ENCODE data around the gene FAM20C. TPM values are rescaled to one million over a fixed set of nuclear protein-coding genes. Genes with fewer than 3 reads are reported as not detected.
A peak's percentile ranks its signal among the peaks of the same experiment; 100 is the strongest.

FAM20C gene
- total RNA-seq, 1 donor from 2014 or later: 42.9 TPM

GRCh38 chr7:253581-254336, 61.4 kb downstream of the FAM20C start:
- no peak for TF ChIP-seq CTCF (IDR thresholded peaks at IDR 0.05)
- peaks cover 83% of the 10 kb centered on the region for H3K36me3 ChIP-seq
- H3K4me1 ChIP-seq: no peaks in the 10 kb centered on the region
- no peak for ATAC-seq
- no peak for DNase-seq
- H3K27ac ChIP-seq: no peak overlapping the region
- no peaks in the 10 kb centered on the region for H3K9me3 ChIP-seq
- no peak overlapping the region for H3K4me3 ChIP-seq
- no peaks in the 10 kb centered on the region for H3K27me3 ChIP-seq (ENCODE audit: low read depth)
- intact Hi-C loops (cut with DNase I): no loop called here

GRCh38 chr7:254337-255037, 62.1 kb downstream of the FAM20C start:
- Histone ChIP-seq H3K27me3 (ENCODE audit: low read depth) (no peaks in the 10 kb centered on the region), H3K4me3 (no peak overlapping the region), H3K9me3 (no peaks in the 10 kb centered on the region), H3K36me3 (peaks cover 83% of the 10 kb centered on the region), H3K4me1 (no peaks in the 10 kb centered on the region), H3K27ac (no peak overlapping the region)
- intact Hi-C loops (cut with DNase I): no loop called here
- TF ChIP-seq CTCF (IDR thresholded peaks at IDR 0.05): no peak
- peak; percentile 31 for DNase-seq
- ATAC-seq: no peak

- Histone ChIP-seq H3K9me3 (no peaks in the 10 kb centered on the region), H3K4me1 (no peaks in the 10 kb centered on the region), H3K36me3 (peaks cover 83% of the 10 kb centered on the region), H3K27me3 (ENCODE audit: low read depth) (no peaks in the 10 kb centered on the region), H3K4me3 (no peak overlapping the region), H3K27ac (no peak overlapping the region)
- intact Hi-C loops (cut with DNase I): no loop called here
- TF ChIP-seq CTCF (IDR thresholded peaks at IDR 0.05): no peak
- DNase-seq: peak; percentile 21
- no peak for ATAC-seq
These were observed 62.7 kb downstream of the FAM20C start for GRCh38 chr7:255038-255435.

GRCh38 chr7:255721-256361, 63.5 kb downstream of the FAM20C start:
- peak; percentile 45 for DNase-seq
- no peak overlapping the region for H3K4me3 ChIP-seq
- intact Hi-C loops (cut with DNase I): no loop called here
- H3K27me3 ChIP-seq (ENCODE audit: low read depth): no peaks in the 10 kb centered on the region
- no peaks in the 10 kb centered on the region for H3K4me1 ChIP-seq
- TF ChIP-seq CTCF (IDR thresholded peaks at IDR 0.05): no peak
- H3K36me3 ChIP-seq: peaks cover 83% of the 10 kb centered on the region
- no peaks in the 10 kb centered on the region for H3K9me3 ChIP-seq
- H3K27ac ChIP-seq: no peak overlapping the region
- ATAC-seq: no peak

GRCh38 chr7:256461-256940, 64.1 kb downstream of the FAM20C start:
- H3K27ac ChIP-seq: no peak overlapping the region
- H3K27me3 ChIP-seq (ENCODE audit: low read depth): no peaks in the 10 kb centered on the region
- H3K4me3 ChIP-seq: no peak overlapping the region
- TF ChIP-seq CTCF (IDR thresholded peaks at IDR 0.05): no peak
- DNase-seq (peak; percentile 41), ATAC-seq (no peak)
- intact Hi-C loops (cut with DNase I): no loop called here
- H3K4me1 ChIP-seq: no peaks in the 10 kb centered on the region
- no peaks in the 10 kb centered on the region for H3K9me3 ChIP-seq
- H3K36me3 ChIP-seq: peaks cover 82% of the 10 kb centered on the region

Measured in lower lobe of right lung (tissue), 2 donors.